ENCODE data around the gene DMRT2. TPM values are rescaled to one million over a fixed set of nuclear protein-coding genes. Genes with fewer than 3 reads are reported as not detected.

The DMRT2 gene
- total RNA-seq, 1 experiment from 2014 or later, result not detected

GRCh38 chr9:1073497-1073896, 23.3 kb downstream of the DMRT2 start:
- CTCF ChIA-PET, result no interaction called here
- H3K27ac ChIP-seq, result no peak overlapping the region

GRCh38 chr9:1077616-1078015, 27.5 kb downstream of the DMRT2 start:
- Histone ChIP-seq H4K20me1 (ENCODE audit: insufficient read depth) (no peaks in the 10 kb centered on the region), H3K79me2 (ENCODE audit: low read depth) (no peaks in the 10 kb centered on the region), H2AFZ (no peak overlapping the region), H3F3A (ENCODE audit: insufficient read depth, low read depth) (no peaks in the 10 kb centered on the region), H3K27ac (no peak overlapping the region), H3K4me1 (replicated peaks; ENCODE audit: insufficient read depth) (no peaks in the 10 kb centered on the region), H3K36me3 (ENCODE audit: low read depth) (no peaks in the 10 kb centered on the region), H3K4me2 (no peak overlapping the region), H3K9me2 (ENCODE audit: insufficient read depth) (no peaks in the 10 kb centered on the region), H3K27me3 (ENCODE audit: insufficient read depth, low read depth) (peaks cover 18% of the 10 kb centered on the region; the same call in 1 of the 2 replicates), H3K4me3 (no peak overlapping the region), H3K9me3 (ENCODE audit: insufficient read depth, low read depth) (no peaks in the 10 kb centered on the region)
- ChIA-PET CTCF (no interaction called here), POLR2A (ENCODE audit: unreplicated experiment) (no interaction called here)
- TF ChIP-seq CTCF (conservative IDR thresholded peaks at IDR 0.05) (no peak), EZH2 (IDR thresholded peaks at IDR 0.05; ENCODE audit: low read depth) (no peak)
- BruUV-seq (replicated peaks), result no TSS peak
- intact Hi-C loops (cut with micrococcal nuclease; ENCODE audit: unreplicated experiment), result no loop called here
- DNase-seq, result no peak

More at GRCh38 chr9:1073497-1073896, 23.3 kb downstream of the DMRT2 start:
- no peaks in the 10 kb centered on the region for H3K4me1 ChIP-seq (replicated peaks; ENCODE audit: insufficient read depth)
- H3K4me3 ChIP-seq, result no peak overlapping the region
- no peaks in the 10 kb centered on the region for H4K20me1 ChIP-seq (ENCODE audit: insufficient read depth)
- H2AFZ ChIP-seq, result no peak overlapping the region
- H3K79me2 ChIP-seq (ENCODE audit: low read depth), result no peaks in the 10 kb centered on the region
- H3F3A ChIP-seq (ENCODE audit: insufficient read depth, low read depth), result no peaks in the 10 kb centered on the region
- H3K9me3 ChIP-seq (ENCODE audit: insufficient read depth, low read depth), result no peaks in the 10 kb centered on the region
- no peak overlapping the region for H3K4me2 ChIP-seq
- peaks cover 25% of the 10 kb centered on the region for H3K27me3 ChIP-seq (ENCODE audit: insufficient read depth, low read depth)
- no TSS peak for BruUV-seq (replicated peaks)
- no peak for TF ChIP-seq EZH2 (IDR thresholded peaks at IDR 0.05; ENCODE audit: low read depth)
- TF ChIP-seq CTCF (conservative IDR thresholded peaks at IDR 0.05), result no peak
- intact Hi-C loops (cut with micrococcal nuclease; ENCODE audit: unreplicated experiment), result no loop called here
- POLR2A ChIA-PET (ENCODE audit: unreplicated experiment), result no interaction called here
- no peak for DNase-seq
- H3K36me3 ChIP-seq (ENCODE audit: low read depth), result no peaks in the 10 kb centered on the region
- H3K9me2 ChIP-seq (ENCODE audit: insufficient read depth), result no peaks in the 10 kb centered on the region

GRCh38 chr9:1083325-1083913, 33.3 kb downstream of the DMRT2 start:
- POLR2A ChIA-PET (ENCODE audit: unreplicated experiment), result no interaction called here

More at GRCh38 chr9:1083325-1083913, 33.3 kb downstream of the DMRT2 start:
- H3K4me1 ChIP-seq (replicated peaks; ENCODE audit: insufficient read depth), result no peaks in the 10 kb centered on the region
- H3K27me3 ChIP-seq (ENCODE audit: insufficient read depth, low read depth), result 0 out of 2 replicates have a peak, but pooled peaks cover 7% of the 10 kb centered on the region
- no peak overlapping the region for H2AFZ ChIP-seq
- H3K79me2 ChIP-seq (ENCODE audit: low read depth), result no peaks in the 10 kb centered on the region
- H3F3A ChIP-seq (ENCODE audit: insufficient read depth, low read depth), result no peaks in the 10 kb centered on the region
- no peaks in the 10 kb centered on the region for H3K9me3 ChIP-seq (ENCODE audit: insufficient read depth, low read depth)
- no peaks in the 10 kb centered on the region for H4K20me1 ChIP-seq (ENCODE audit: insufficient read depth)
- BruUV-seq (replicated peaks), result no TSS peak
- H3K27ac ChIP-seq, result no peak overlapping the region
- H3K36me3 ChIP-seq (ENCODE audit: low read depth), result no peaks in the 10 kb centered on the region
- intact Hi-C loops (cut with micrococcal nuclease; ENCODE audit: unreplicated experiment), result no loop called here
- TF ChIP-seq EZH2 (IDR thresholded peaks at IDR 0.05; ENCODE audit: low read depth) (no peak), CTCF (conservative IDR thresholded peaks at IDR 0.05) (no peak)
- H3K4me2 ChIP-seq, result no peak overlapping the region
- H3K9me2 ChIP-seq (ENCODE audit: insufficient read depth), result no peaks in the 10 kb centered on the region
- CTCF ChIA-PET, result no interaction called here
- no peak overlapping the region for H3K4me3 ChIP-seq
- DNase-seq, result no peak
